ENCODE measurements around the gene UROC1. TPM values are rescaled to one million over a fixed set of nuclear protein-coding genes. Genes with fewer than 3 reads are reported as not detected.

UROC1 gene
- total RNA-seq, 1 donor from 2014 or later: not detected

DNA sequence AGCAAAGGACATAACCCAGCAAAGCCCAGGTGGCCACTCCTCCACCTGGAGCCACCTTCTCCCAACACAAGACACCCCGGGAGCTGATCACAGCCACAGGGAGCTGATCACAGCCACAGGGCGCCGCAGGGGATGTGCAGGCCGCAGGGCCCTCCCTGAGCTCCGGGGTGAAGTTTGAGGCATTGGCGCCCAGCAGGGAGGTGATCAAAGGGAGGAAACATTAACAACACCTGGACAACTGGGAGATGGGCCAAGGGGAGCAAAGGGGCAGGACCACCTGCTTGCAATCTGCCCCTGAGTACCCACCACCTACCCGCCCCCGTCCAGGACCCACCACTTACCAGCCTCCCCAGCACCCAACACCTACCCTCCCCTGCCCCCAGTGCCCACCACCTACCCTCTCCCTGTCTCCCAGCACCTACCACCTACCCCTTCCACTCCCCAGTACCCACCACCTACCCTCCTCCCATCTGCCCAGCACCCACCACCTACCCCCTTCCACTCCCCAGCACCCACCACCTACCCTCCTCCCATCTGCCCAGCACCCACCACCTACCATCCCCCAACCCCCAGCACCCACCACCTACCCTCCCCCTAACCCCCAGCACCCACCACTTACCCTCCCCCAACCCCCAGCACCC lies 2.4 kb downstream of the UROC1 start:
- intact Hi-C loops (cut with DNase I): no loop called here
- no peaks in the 10 kb centered on the region for H3K36me3 ChIP-seq
- TF ChIP-seq, protein P1, sequence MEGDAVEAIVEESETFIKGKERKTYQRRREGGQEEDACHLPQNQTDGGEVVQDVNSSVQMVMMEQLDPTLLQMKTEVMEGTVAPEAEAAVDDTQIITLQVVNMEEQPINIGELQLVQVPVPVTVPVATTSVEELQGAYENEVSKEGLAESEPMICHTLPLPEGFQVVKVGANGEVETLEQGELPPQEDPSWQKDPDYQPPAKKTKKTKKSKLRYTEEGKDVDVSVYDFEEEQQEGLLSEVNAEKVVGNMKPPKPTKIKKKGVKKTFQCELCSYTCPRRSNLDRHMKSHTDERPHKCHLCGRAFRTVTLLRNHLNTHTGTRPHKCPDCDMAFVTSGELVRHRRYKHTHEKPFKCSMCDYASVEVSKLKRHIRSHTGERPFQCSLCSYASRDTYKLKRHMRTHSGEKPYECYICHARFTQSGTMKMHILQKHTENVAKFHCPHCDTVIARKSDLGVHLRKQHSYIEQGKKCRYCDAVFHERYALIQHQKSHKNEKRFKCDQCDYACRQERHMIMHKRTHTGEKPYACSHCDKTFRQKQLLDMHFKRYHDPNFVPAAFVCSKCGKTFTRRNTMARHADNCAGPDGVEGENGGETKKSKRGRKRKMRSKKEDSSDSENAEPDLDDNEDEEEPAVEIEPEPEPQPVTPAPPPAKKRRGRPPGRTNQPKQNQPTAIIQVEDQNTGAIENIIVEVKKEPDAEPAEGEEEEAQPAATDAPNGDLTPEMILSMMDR (IDR thresholded peaks at IDR 0.05): no peak
- no peaks in the 10 kb centered on the region for H3K27me3 ChIP-seq
- H3K4me1 ChIP-seq: no peaks in the 10 kb centered on the region
- H3K27ac ChIP-seq: no peak overlapping the region
- no peak for DNase-seq (ENCODE audit: low spot score in 2 of 2)
- no peaks in the 10 kb centered on the region for H3K9me3 ChIP-seq
- no peak overlapping the region for H3K4me3 ChIP-seq

DNA sequence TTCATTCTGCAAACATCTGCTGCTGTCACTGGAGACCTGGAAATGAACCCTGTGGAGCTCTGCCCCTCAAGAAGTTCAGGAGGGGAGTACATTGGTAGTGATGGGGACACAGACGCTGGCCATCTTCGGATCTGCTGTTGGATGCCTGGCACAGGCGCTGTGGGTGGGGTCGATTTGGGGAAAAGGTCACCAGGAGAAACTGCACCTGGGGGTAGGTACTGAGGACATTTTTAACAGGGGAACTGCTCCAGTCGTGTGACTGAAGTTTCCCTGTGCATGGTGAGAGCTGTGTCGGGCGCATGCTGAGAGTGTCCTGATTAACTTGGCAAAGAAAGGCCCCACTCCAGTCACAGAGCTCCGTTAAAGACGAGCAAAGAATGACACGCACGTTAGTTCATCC lies 3.4 kb downstream of the UROC1 start:
- Histone ChIP-seq H3K4me1 (no peaks in the 10 kb centered on the region), H3K27me3 (no peaks in the 10 kb centered on the region), H3K4me3 (no peak overlapping the region), H3K27ac (no peak overlapping the region), H3K36me3 (no peaks in the 10 kb centered on the region), H3K9me3 (no peaks in the 10 kb centered on the region)
- DNase-seq (ENCODE audit: low spot score in 2 of 2): no peak
- TF ChIP-seq, protein P1 (IDR thresholded peaks at IDR 0.05): no peak
- intact Hi-C loops (cut with DNase I): no loop called here

DNA sequence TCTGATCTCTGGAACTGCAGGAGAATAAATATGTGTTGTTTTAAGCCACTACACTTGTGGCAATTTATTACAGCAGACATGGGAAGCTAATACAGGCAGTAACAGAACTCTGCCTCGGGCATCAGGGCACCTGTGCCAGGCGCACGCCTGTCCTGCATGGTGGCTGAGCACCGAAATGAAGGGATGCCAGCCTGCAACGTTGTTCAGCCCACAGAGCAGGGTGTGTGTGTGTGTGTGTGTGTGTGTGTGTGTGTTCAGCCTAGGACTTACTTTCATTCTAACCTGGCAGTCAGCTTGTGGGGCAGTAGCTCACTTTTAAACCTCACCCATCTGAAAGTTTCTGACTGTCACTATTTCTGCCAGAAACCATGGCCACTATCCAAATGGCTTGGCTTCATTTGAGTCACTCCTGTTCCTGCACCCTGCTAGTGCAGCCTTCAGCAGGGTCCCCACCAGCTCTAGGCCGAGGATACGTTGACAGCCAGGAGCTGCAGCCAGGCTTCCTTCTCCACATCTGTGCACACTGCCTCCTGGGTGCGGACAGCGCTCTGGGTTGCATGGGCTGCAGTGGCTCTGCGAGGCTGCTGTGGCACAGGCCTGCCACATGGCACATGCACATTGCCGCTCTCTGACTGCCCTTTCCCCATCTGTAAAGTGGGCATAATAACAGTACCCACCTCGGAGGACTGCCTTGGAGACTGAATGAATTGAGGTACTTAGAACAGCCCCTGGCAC lies 4.5 kb downstream of the UROC1 start:
- no peak for DNase-seq (ENCODE audit: low spot score in 2 of 2)
- H3K36me3 ChIP-seq: no peaks in the 10 kb centered on the region
- H3K27ac ChIP-seq: no peak overlapping the region
- TF ChIP-seq, protein P1 (IDR thresholded peaks at IDR 0.05): no peak
- intact Hi-C loops (cut with DNase I): no loop called here
- no peaks in the 10 kb centered on the region for H3K4me1 ChIP-seq
- H3K4me3 ChIP-seq: no peak overlapping the region
- no peaks in the 10 kb centered on the region for H3K27me3 ChIP-seq
- H3K9me3 ChIP-seq: no peaks in the 10 kb centered on the region

DNA sequence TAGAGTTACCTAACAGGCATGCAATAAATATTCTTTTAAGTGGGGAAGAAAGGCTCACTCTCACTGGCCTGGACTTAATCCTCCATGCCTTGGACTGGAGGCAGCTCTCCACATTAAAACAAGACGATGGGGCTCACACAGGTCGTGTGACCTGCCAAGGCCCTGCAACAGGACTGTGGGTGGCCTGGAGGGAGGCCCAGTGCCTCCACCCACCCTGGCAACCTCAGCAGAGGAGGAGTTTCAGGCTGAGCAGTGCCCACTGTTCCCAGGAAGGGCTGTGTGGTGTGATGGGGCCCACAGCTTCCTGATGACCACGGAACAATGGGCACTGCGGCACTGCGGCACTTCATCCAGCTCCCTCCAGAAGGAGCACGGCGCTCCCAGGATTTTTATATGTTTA lies 5.5 kb downstream of the UROC1 start:
- Histone ChIP-seq H3K9me3 (no peaks in the 10 kb centered on the region), H3K4me1 (no peaks in the 10 kb centered on the region), H3K4me3 (no peak overlapping the region), H3K27me3 (no peaks in the 10 kb centered on the region), H3K27ac (no peak overlapping the region), H3K36me3 (no peaks in the 10 kb centered on the region)
- intact Hi-C loops (cut with DNase I): no loop called here
- TF ChIP-seq, protein P1 (IDR thresholded peaks at IDR 0.05): no peak
- no peak for DNase-seq (ENCODE audit: low spot score in 2 of 2)

DNA sequence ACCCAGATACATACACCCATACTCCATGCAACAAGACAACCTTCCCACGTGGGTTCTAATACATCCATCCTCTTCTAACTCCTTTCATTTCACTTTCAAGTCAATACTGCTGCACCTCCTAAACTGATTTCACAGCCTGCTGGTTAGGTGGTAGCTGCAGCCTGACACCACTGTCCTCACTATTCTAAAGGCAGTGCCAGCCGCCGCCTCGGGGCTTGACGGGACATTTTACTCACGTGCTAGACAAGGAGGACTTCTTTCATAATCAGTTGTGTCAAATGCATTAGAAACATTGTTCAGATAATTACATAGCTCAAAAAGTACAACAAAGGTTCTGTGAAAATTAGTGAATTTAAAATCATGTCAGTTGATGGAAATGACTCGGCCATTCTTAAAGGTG lies 6.3 kb downstream of the UROC1 start:
- TF ChIP-seq, protein P1 (IDR thresholded peaks at IDR 0.05): no peak
- Histone ChIP-seq H3K4me3 (no peak overlapping the region), H3K27ac (no peak overlapping the region), H3K4me1 (no peaks in the 10 kb centered on the region), H3K36me3 (no peaks in the 10 kb centered on the region), H3K9me3 (no peaks in the 10 kb centered on the region), H3K27me3 (no peaks in the 10 kb centered on the region)
- intact Hi-C loops (cut with DNase I): no loop called here
- no peak for DNase-seq (ENCODE audit: low spot score in 2 of 2)

All from ascending aorta (tissue), 2 donors.